B cell (primary cell): ENCODE measurements around the gene CLSTN2.

ENCODE experiments used
- EZH2 ChIP-seq: IDR thresholded peaks from 2 replicates; pipeline ENCODE4 v1.6.1; 2012; ENCODE audit warnings: borderline replicate concordance, low read depth, mild to moderate bottlenecking, moderate library complexity, low read length; ENCODE audit not compliant: insufficient read depth, poor library complexity, severe bottlenecking
- TF ChIP-seq, protein P1 (sequence below): fragments of 200-600 bp; IDR thresholded peaks from one replicate; pipeline ENCODE4 v1.8.0; 2022; ENCODE audit warnings: antibody characterized with exemption, mild to moderate bottlenecking

DNA sequence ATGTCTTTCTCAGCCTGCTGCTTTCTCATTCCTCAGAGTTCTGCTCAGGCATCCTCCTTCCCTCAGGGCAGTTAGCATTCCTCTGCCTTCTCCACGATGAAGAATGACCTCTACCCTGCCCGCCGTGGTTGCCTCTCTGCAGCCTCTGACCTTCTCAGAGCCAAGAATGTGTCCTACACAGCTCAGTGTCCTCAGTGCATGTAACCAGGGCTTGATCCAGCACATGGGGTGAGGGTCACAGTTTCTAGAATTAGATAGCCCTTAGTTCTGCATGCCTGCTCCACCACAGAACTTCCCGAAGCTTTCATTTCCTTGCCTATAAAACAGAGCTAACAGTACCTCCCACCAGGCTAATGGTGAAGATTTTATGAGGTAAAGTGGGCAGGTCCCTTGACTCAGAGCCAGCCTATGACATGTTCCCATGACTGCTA is 182.1 kb downstream of the CLSTN2 start:
- TF ChIP-seq EZH2 = no peak
- TF ChIP-seq, protein P1, sequence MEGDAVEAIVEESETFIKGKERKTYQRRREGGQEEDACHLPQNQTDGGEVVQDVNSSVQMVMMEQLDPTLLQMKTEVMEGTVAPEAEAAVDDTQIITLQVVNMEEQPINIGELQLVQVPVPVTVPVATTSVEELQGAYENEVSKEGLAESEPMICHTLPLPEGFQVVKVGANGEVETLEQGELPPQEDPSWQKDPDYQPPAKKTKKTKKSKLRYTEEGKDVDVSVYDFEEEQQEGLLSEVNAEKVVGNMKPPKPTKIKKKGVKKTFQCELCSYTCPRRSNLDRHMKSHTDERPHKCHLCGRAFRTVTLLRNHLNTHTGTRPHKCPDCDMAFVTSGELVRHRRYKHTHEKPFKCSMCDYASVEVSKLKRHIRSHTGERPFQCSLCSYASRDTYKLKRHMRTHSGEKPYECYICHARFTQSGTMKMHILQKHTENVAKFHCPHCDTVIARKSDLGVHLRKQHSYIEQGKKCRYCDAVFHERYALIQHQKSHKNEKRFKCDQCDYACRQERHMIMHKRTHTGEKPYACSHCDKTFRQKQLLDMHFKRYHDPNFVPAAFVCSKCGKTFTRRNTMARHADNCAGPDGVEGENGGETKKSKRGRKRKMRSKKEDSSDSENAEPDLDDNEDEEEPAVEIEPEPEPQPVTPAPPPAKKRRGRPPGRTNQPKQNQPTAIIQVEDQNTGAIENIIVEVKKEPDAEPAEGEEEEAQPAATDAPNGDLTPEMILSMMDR = no peak
